ENCODE measurements around the gene ADARB2.
A peak's percentile ranks its signal among the peaks of the same experiment; 100 is the strongest.

Gene ADARB2

GRCh38 chr10:1579141-1579491, 158.2 kb downstream of the ADARB2 start:
- H3K4me2 ChIP-seq: peak overlapping the region; percentile 93
- H3K9me3 ChIP-seq: no peaks in the 10 kb centered on the region
- no peaks in the 10 kb centered on the region for H3K27me3 ChIP-seq
- H3K27ac ChIP-seq: no peak overlapping the region
- H3K4me3 ChIP-seq: no peak overlapping the region
- H3K9ac ChIP-seq: no peak overlapping the region
- H4K20me1 ChIP-seq: peaks cover 19% of the 10 kb centered on the region; the same call in 1 of the 2 replicates
- H3K4me1 ChIP-seq: peaks cover 83% of the 10 kb centered on the region
- no peaks in the 10 kb centered on the region for H3K36me3 ChIP-seq
- TF ChIP-seq Cebpa-rat (IDR thresholded peaks at IDR 0.05): no peak

GRCh38 chr10:1578392-1579140, 158.8 kb downstream of the ADARB2 start:
- Histone ChIP-seq H4K20me1 (peaks cover 19% of the 10 kb centered on the region; the same call in 1 of the 2 replicates), H3K4me2 (peak overlapping the region; percentile 93), H3K36me3 (no peaks in the 10 kb centered on the region), H3K9ac (no peak overlapping the region), H3K27me3 (no peaks in the 10 kb centered on the region), H3K9me3 (no peaks in the 10 kb centered on the region), H3K27ac (0 out of 2 replicates have a peak overlapping the region, but pooled peaks have one; percentile 10), H3K4me3 (no peak overlapping the region), H3K4me1 (peaks cover 89% of the 10 kb centered on the region)
- TF ChIP-seq Cebpa-rat (IDR thresholded peaks at IDR 0.05): no peak

GRCh38 chr10:1577945-1578344, 159.4 kb downstream of the ADARB2 start:
- TF ChIP-seq Cebpa-rat (IDR thresholded peaks at IDR 0.05): no peak
- H3K4me2 ChIP-seq: peak overlapping the region; percentile 93
- peak overlapping the region; percentile 92 for H3K27ac ChIP-seq
- no peak overlapping the region for H3K4me3 ChIP-seq
- H3K27me3 ChIP-seq: no peaks in the 10 kb centered on the region
- peaks cover 95% of the 10 kb centered on the region for H3K4me1 ChIP-seq
- no peaks in the 10 kb centered on the region for H3K9me3 ChIP-seq
- peak overlapping the region; percentile 42; the same call in 1 of the 2 replicates for H3K9ac ChIP-seq
- H4K20me1 ChIP-seq: peaks cover 19% of the 10 kb centered on the region; the same call in 1 of the 2 replicates
- H3K36me3 ChIP-seq: no peaks in the 10 kb centered on the region

GRCh38 chr10:1577373-1577770, 160.0 kb downstream of the ADARB2 start:
- H3K9ac ChIP-seq: peak overlapping the region; percentile 42; the same call in 1 of the 2 replicates
- peaks cover 100% of the 10 kb centered on the region for H3K4me1 ChIP-seq
- no peaks in the 10 kb centered on the region for H3K27me3 ChIP-seq
- H3K4me2 ChIP-seq: peak overlapping the region; percentile 93
- H3K27ac ChIP-seq: peak overlapping the region; percentile 92
- H3K9me3 ChIP-seq: no peaks in the 10 kb centered on the region
- H3K36me3 ChIP-seq: no peaks in the 10 kb centered on the region
- peaks cover 19% of the 10 kb centered on the region; the same call in 1 of the 2 replicates for H4K20me1 ChIP-seq
- no peak overlapping the region for H3K4me3 ChIP-seq
- TF ChIP-seq Cebpa-rat (IDR thresholded peaks at IDR 0.05): no peak

GRCh38 chr10:1576467-1577372, 160.6 kb downstream of the ADARB2 start:
- Histone ChIP-seq H3K9ac (peak overlapping the region; percentile 62; the same call in 1 of the 2 replicates), H3K4me3 (peak overlapping the region; percentile 37; the same call in 1 of the 2 replicates), H4K20me1 (peaks cover 19% of the 10 kb centered on the region; the same call in 1 of the 2 replicates), H3K27me3 (no peaks in the 10 kb centered on the region), H3K36me3 (no peaks in the 10 kb centered on the region), H3K27ac (peak overlapping the region; percentile 92), H3K4me2 (peak overlapping the region; percentile 93), H3K9me3 (no peaks in the 10 kb centered on the region), H3K4me1 (peaks cover 100% of the 10 kb centered on the region)
- TF ChIP-seq Cebpa-rat (IDR thresholded peaks at IDR 0.05): no peak

- Histone ChIP-seq H3K27me3 (no peaks in the 10 kb centered on the region), H4K20me1 (peaks cover 19% of the 10 kb centered on the region; the same call in 1 of the 2 replicates), H3K36me3 (no peaks in the 10 kb centered on the region), H3K4me2 (peak overlapping the region; percentile 93), H3K27ac (peak overlapping the region; percentile 92), H3K4me1 (peaks cover 100% of the 10 kb centered on the region), H3K4me3 (peak overlapping the region; percentile 37; the same call in 1 of the 2 replicates), H3K9ac (peak overlapping the region; percentile 62; the same call in 1 of the 2 replicates), H3K9me3 (no peaks in the 10 kb centered on the region)
- TF ChIP-seq Cebpa-rat (IDR thresholded peaks at IDR 0.05): no peak
Observed at GRCh38 chr10:1575481-1576244, 161.7 kb downstream of the ADARB2 start.

- H3K4me3 ChIP-seq: no peak overlapping the region
- H3K27ac ChIP-seq: peak overlapping the region; percentile 92; the same call in 1 of the 2 replicates
- peaks cover 98% of the 10 kb centered on the region for H3K4me1 ChIP-seq
- no peaks in the 10 kb centered on the region for H3K9me3 ChIP-seq
- H3K4me2 ChIP-seq: peak overlapping the region; percentile 93
- no peaks in the 10 kb centered on the region for H3K27me3 ChIP-seq
- no peaks in the 10 kb centered on the region for H3K36me3 ChIP-seq
- TF ChIP-seq Cebpa-rat (IDR thresholded peaks at IDR 0.05): no peak
- no peak overlapping the region for H3K9ac ChIP-seq
- H4K20me1 ChIP-seq: peaks cover 19% of the 10 kb centered on the region; the same call in 1 of the 2 replicates
Observed at GRCh38 chr10:1574719-1575118, 162.6 kb downstream of the ADARB2 start.

GRCh38 chr10:1573981-1574380, 163.3 kb downstream of the ADARB2 start:
- Histone ChIP-seq H3K9me3 (no peaks in the 10 kb centered on the region), H3K27ac (no peak overlapping the region), H3K9ac (no peak overlapping the region), H3K4me1 (peaks cover 91% of the 10 kb centered on the region), H3K4me2 (peak overlapping the region; percentile 93), H3K4me3 (no peak overlapping the region), H3K27me3 (no peaks in the 10 kb centered on the region), H4K20me1 (peaks cover 19% of the 10 kb centered on the region; the same call in 1 of the 2 replicates), H3K36me3 (no peaks in the 10 kb centered on the region)
- TF ChIP-seq Cebpa-rat (IDR thresholded peaks at IDR 0.05): no peak

All from BLaER1 (cell line).